NT2/D1 (cell line): ENCODE results near the gene CACNA2D3.

Experiments used
- DNase-seq: peaks from one replicate; pipeline ENCODE4 v3.0.0-alpha.2; 2011; ENCODE audit warnings: low read depth, low spot score
- H3K27me3 ChIP-seq: 2 replicates; pipeline ENCODE4 v1.6.0; 2011; ENCODE audit warnings: mild to moderate bottlenecking; ENCODE audit not compliant: insufficient read length, insufficient read depth
- H3K36me3 ChIP-seq: 2 replicates; pipeline ENCODE4 v1.6.1; 2011; ENCODE audit warnings: mild to moderate bottlenecking, low read length, mixed read lengths; ENCODE audit not compliant: insufficient read depth, insufficient read length
- H3K4me1 ChIP-seq: 2 replicates; pipeline ENCODE4 v1.5.1; 2011; ENCODE audit not compliant: insufficient read depth, insufficient read length
- H3K4me3 ChIP-seq: 2 replicates; pipeline ENCODE4 v1.5.1; 2011; ENCODE audit warnings: low read depth; ENCODE audit not compliant: insufficient read length
- H3K9ac ChIP-seq: 2 replicates; pipeline ENCODE4 v1.6.0; 2011; ENCODE audit warnings: low read depth; ENCODE audit not compliant: insufficient read length
- H3K9me3 ChIP-seq: 2 replicates; pipeline ENCODE4 v1.5.1; 2011; ENCODE audit warnings: mild to moderate bottlenecking, low read length; ENCODE audit not compliant: insufficient read depth
- SUZ12 ChIP-seq: IDR thresholded peaks from 2 replicates; pipeline ENCODE4 v1.6.1; 2011; ENCODE audit not compliant: insufficient read length, insufficient read depth; ENCODE audit errors: extremely low read depth
- YY1 ChIP-seq: IDR thresholded peaks from 2 replicates; pipeline ENCODE4 v1.6.1; 2011; ENCODE audit not compliant: insufficient read length, insufficient read depth
- ZNF274 ChIP-seq: IDR thresholded peaks from 2 replicates; pipeline ENCODE4 v1.6.1; 2011; ENCODE audit warnings: mild to moderate bottlenecking, low read depth, low read length

CACNA2D3 gene

GRCh38 chr3:54917174-54917573 is 794.8 kb downstream of the CACNA2D3 start:
- H3K4me1 ChIP-seq, result no peaks in the 10 kb centered on the region
- no peak for TF ChIP-seq YY1
- no peak for TF ChIP-seq ZNF274
- no peak for TF ChIP-seq SUZ12
- no peak overlapping the region for H3K4me3 ChIP-seq
- DNase-seq, result no peak
- H3K27me3 ChIP-seq, result no peaks in the 10 kb centered on the region
- no peak overlapping the region for H3K9ac ChIP-seq
- no peaks in the 10 kb centered on the region for H3K36me3 ChIP-seq
- H3K9me3 ChIP-seq, result peaks cover 2% of the 10 kb centered on the region; the same call in 1 of the 2 replicates

- DNase-seq, result no peak
- Histone ChIP-seq H3K9me3 (no peaks in the 10 kb centered on the region; the same call in 1 of the 2 replicates), H3K36me3 (no peaks in the 10 kb centered on the region), H3K4me3 (no peak overlapping the region), H3K27me3 (no peaks in the 10 kb centered on the region), H3K9ac (no peak overlapping the region), H3K4me1 (no peaks in the 10 kb centered on the region)
- no peak for TF ChIP-seq YY1
These were observed 795.5 kb downstream of the CACNA2D3 start for GRCh38 chr3:54917862-54918261.

DNA sequence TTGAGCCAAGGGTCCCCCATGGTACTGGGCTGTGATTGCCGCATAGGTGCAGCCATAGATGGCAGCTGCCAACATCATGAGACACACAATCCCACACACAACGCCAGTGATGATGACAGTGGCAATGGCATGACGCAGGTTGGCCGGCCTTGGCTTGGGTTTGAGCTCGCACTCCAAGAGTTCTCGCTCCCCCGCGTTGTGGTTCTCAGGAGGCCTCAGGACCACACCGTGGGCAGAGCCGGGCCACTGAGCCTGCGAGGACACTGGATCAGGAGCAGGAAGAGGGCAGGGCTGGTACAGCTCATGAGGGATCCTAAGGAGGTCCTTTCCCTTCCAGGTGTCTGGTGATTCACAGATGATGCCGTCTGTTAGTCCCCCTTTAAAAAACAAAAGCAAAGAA is 796.2 kb downstream of the CACNA2D3 start:
- no peak for DNase-seq
- Histone ChIP-seq H3K9ac (no peak overlapping the region), H3K9me3 (no peaks in the 10 kb centered on the region; the same call in 1 of the 2 replicates), H3K4me3 (no peak overlapping the region), H3K4me1 (no peaks in the 10 kb centered on the region), H3K27me3 (no peaks in the 10 kb centered on the region), H3K36me3 (no peaks in the 10 kb centered on the region)
- TF ChIP-seq SUZ12 (no peak), YY1 (no peak)

DNA sequence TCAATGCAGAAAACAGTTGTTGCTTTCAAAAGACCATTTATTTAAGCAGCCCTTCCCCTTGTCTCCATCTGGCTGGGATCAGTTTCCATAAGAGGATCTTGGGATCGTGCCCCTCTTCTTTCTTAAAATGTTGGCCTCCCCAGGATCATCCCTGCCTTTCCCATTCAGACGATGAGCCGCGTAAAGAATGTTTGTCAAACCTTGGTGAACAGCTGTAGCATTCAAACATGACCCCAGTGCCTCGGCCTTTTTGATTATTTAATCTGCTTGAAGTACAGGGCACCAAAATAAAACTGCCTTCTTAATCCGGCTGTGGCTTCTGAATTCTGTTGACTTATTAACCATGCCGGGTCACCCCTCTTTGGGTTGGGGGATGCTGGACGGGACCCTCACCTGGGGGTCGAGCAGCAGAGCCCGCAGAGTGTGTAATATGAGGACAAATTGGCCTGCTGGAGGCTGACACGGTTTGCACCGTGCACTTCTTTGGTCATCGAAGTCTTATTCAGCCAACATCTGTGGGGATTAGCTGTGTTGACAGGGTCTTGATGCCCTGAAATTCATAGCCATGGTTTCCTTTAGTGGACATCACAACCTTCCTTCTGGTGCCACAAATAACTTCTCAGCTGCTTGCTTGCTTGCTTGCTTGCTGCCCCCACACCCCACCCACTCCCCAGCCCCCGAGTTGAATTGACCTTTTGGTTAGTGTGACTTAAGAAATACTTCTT is 805.9 kb downstream of the CACNA2D3 start, which contains the start of gene LRTM1:
Gene LRTM1, minus strand, starts transcription at position 14 of the 725 bp plus-strand sequence. CDS start 148 bp downstream, outside the sequence.
- no peaks in the 10 kb centered on the region for H3K36me3 ChIP-seq
- H3K9me3 ChIP-seq, result no peaks in the 10 kb centered on the region
- H3K4me3 ChIP-seq, result no peak within 1 kb of the TSS
- no peaks in the 10 kb centered on the region for H3K4me1 ChIP-seq
- no peak within 1 kb of the TSS for H3K9ac ChIP-seq
- no peak for DNase-seq
- TF ChIP-seq SUZ12, result no peak
- TF ChIP-seq ZNF274, result no peak
- TF ChIP-seq YY1, result no peak
- H3K27me3 ChIP-seq, result no peaks in the 10 kb centered on the region

GRCh38 chr3:54931182-54931581 is 808.8 kb downstream of the CACNA2D3 start:
- no peak for TF ChIP-seq SUZ12
- TF ChIP-seq YY1, result no peak
- TF ChIP-seq ZNF274, result no peak
- Histone ChIP-seq H3K9ac (no peak overlapping the region), H3K4me3 (no peak overlapping the region), H3K9me3 (no peaks in the 10 kb centered on the region), H3K36me3 (no peaks in the 10 kb centered on the region), H3K27me3 (no peaks in the 10 kb centered on the region), H3K4me1 (no peaks in the 10 kb centered on the region)
- no peak for DNase-seq

DNA sequence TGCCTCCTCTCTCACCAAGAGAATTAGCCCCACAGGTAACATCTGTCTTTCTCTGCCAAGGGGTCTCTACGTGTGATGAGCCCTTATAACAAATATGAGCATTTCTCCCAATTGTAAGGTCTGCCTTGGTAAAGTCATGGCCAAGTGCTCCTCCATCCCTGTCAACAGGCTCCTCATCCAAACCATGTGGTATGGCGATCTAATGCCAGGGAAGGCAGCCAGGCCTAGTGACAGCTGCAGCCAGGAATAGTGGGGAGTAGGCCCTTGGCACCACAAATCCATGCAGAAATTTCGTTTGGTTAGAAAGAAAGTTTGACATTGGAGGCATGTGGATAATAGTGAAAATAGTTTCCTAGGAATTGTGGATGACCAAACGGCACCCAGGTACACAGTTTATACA is 810.3 kb downstream of the CACNA2D3 start:
- Histone ChIP-seq H3K9ac (no peak overlapping the region), H3K4me3 (no peak overlapping the region), H3K36me3 (no peaks in the 10 kb centered on the region), H3K9me3 (no peaks in the 10 kb centered on the region), H3K27me3 (no peaks in the 10 kb centered on the region), H3K4me1 (peaks cover 7% of the 10 kb centered on the region)
- DNase-seq, result no peak
- TF ChIP-seq SUZ12, result no peak
- TF ChIP-seq YY1, result no peak
- no peak for TF ChIP-seq ZNF274

- Histone ChIP-seq H3K9ac (no peak overlapping the region), H3K4me1 (peaks cover 7% of the 10 kb centered on the region), H3K27me3 (no peaks in the 10 kb centered on the region), H3K36me3 (no peaks in the 10 kb centered on the region), H3K4me3 (no peak overlapping the region), H3K9me3 (no peaks in the 10 kb centered on the region)
- no peak for DNase-seq
- no peak for TF ChIP-seq ZNF274
- TF ChIP-seq YY1, result no peak
- TF ChIP-seq SUZ12, result no peak
These were observed 813.5 kb downstream of the CACNA2D3 start for GRCh38 chr3:54935869-54936268.

- DNase-seq, result no peak
- H3K9me3 ChIP-seq, result no peaks in the 10 kb centered on the region
- H3K9ac ChIP-seq, result no peak overlapping the region
- peaks cover 7% of the 10 kb centered on the region for H3K4me1 ChIP-seq
- H3K27me3 ChIP-seq, result no peaks in the 10 kb centered on the region
- no peak overlapping the region for H3K4me3 ChIP-seq
- no peaks in the 10 kb centered on the region for H3K36me3 ChIP-seq
- TF ChIP-seq YY1 (no peak), ZNF274 (no peak), SUZ12 (no peak)
These were observed 814.2 kb downstream of the CACNA2D3 start for GRCh38 chr3:54936561-54936960.
